Measurements from ENCODE around the gene CLEC4A. TPM values are rescaled to one million over a fixed set of nuclear protein-coding genes. Genes with fewer than 3 reads are reported as not detected.
"Not testable (repeated sequence)": the region's sequence is repeated elsewhere in the genome, so short reads cannot be mapped to it uniquely, and the experiment has no call there.

Gene CLEC4A
- 1.4 TPM for polyA plus RNA-seq (2013, experiment 1 of 4)
- 0.59 TPM for polyA plus RNA-seq (2013, experiment 2 of 4)
- not detected for polyA plus RNA-seq (2013, experiment 3 of 4)
- 0.45 TPM for polyA plus RNA-seq (2013, experiment 4 of 4)

- H3K4me3 ChIP-seq (ENCODE audit: insufficient read depth, low read depth, low read length) = no peak within 1 kb of the TSS
- no peaks in the 10 kb centered on the region for H3K9me3 ChIP-seq (ENCODE audit: control insufficient read depth, low read length)
- H3K27me3 ChIP-seq (ENCODE audit: control insufficient read depth, insufficient read depth, low read length, poor library complexity, severe bottlenecking) = no peaks in the 10 kb centered on the region
- H3K4me1 ChIP-seq (ENCODE audit: control insufficient read depth, insufficient read depth, low read length) = no peaks in the 10 kb centered on the region
- H3K36me3 ChIP-seq (ENCODE audit: control insufficient read depth, insufficient read depth, low read length) = no peaks in the 10 kb centered on the region
- no peak within 1 kb of the TSS for H3K27ac ChIP-seq (ENCODE audit: insufficient read depth, low read depth, low read length, poor library complexity, severe bottlenecking)
- 90 to 96% methylated on average over 5 of the region's 5 CpGs for WGBS, 2 experiments
These were observed at the start of gene CLEC4A for GRCh38 chr12:8123124-8123912. TSS of gene CLEC4A (plus strand) at chr12:8123617. CDS start at chr12:8123879, 262 bp downstream.

GRCh38 chr12:8075935-8076334 lies 47.5 kb upstream of the CLEC4A start:
- Histone ChIP-seq H3K9me3 (ENCODE audit: control insufficient read depth, low read length) (no peaks in the 10 kb centered on the region), H3K36me3 (ENCODE audit: control insufficient read depth, insufficient read depth, low read length) (no peaks in the 10 kb centered on the region), H3K27me3 (ENCODE audit: control insufficient read depth, insufficient read depth, low read length, poor library complexity, severe bottlenecking) (no peaks in the 10 kb centered on the region), H3K27ac (ENCODE audit: insufficient read depth, low read depth, low read length, poor library complexity, severe bottlenecking) (no peak overlapping the region), H3K4me3 (ENCODE audit: insufficient read depth, low read depth, low read length) (no peak overlapping the region), H3K4me1 (ENCODE audit: control insufficient read depth, insufficient read depth, low read length) (no peaks in the 10 kb centered on the region)
- WGBS, 2 experiments = 85 to 100% methylated on average over 1 to 3 of the region's 6 CpGs

- WGBS, 2 experiments = 88 to 98% methylated on average over 4 of the region's 4 CpGs
- H3K9me3 ChIP-seq (ENCODE audit: control insufficient read depth, low read length) = no peaks in the 10 kb centered on the region
- H3K4me3 ChIP-seq (ENCODE audit: insufficient read depth, low read depth, low read length) = no peak overlapping the region
- H3K36me3 ChIP-seq (ENCODE audit: control insufficient read depth, insufficient read depth, low read length) = no peaks in the 10 kb centered on the region
- H3K27ac ChIP-seq (ENCODE audit: insufficient read depth, low read depth, low read length, poor library complexity, severe bottlenecking) = no peak overlapping the region
- no peaks in the 10 kb centered on the region for H3K27me3 ChIP-seq (ENCODE audit: control insufficient read depth, insufficient read depth, low read length, poor library complexity, severe bottlenecking)
- no peaks in the 10 kb centered on the region for H3K4me1 ChIP-seq (ENCODE audit: control insufficient read depth, insufficient read depth, low read length)
These were observed 47.1 kb upstream of the CLEC4A start for GRCh38 chr12:8076366-8076765.

- Histone ChIP-seq H3K27me3 (ENCODE audit: control insufficient read depth, insufficient read depth, low read length, poor library complexity, severe bottlenecking) (no peaks in the 10 kb centered on the region), H3K36me3 (ENCODE audit: control insufficient read depth, insufficient read depth, low read length) (no peaks in the 10 kb centered on the region), H3K9me3 (ENCODE audit: control insufficient read depth, low read length) (no peaks in the 10 kb centered on the region), H3K27ac (ENCODE audit: insufficient read depth, low read depth, low read length, poor library complexity, severe bottlenecking) (no peak overlapping the region), H3K4me1 (ENCODE audit: control insufficient read depth, insufficient read depth, low read length) (no peaks in the 10 kb centered on the region), H3K4me3 (ENCODE audit: insufficient read depth, low read depth, low read length) (no peak overlapping the region)
- 65 to 83% methylated on average over 2 to 4 of the region's 4 CpGs for WGBS, 2 experiments
These were observed 46.2 kb upstream of the CLEC4A start for GRCh38 chr12:8077207-8077606.

GRCh38 chr12:8078398-8078797 lies 45.0 kb upstream of the CLEC4A start:
- Histone ChIP-seq H3K4me3 (ENCODE audit: insufficient read depth, low read depth, low read length) (no peak overlapping the region), H3K27ac (ENCODE audit: insufficient read depth, low read depth, low read length, poor library complexity, severe bottlenecking) (no peak overlapping the region), H3K27me3 (ENCODE audit: control insufficient read depth, insufficient read depth, low read length, poor library complexity, severe bottlenecking) (no peaks in the 10 kb centered on the region), H3K36me3 (ENCODE audit: control insufficient read depth, insufficient read depth, low read length) (no peaks in the 10 kb centered on the region), H3K4me1 (ENCODE audit: control insufficient read depth, insufficient read depth, low read length) (no peaks in the 10 kb centered on the region), H3K9me3 (ENCODE audit: control insufficient read depth, low read length) (no peaks in the 10 kb centered on the region)
- WGBS, 2 experiments = 78 to 80% methylated on average over 4 of the region's 4 CpGs

GRCh38 chr12:8078916-8079315 lies 44.5 kb upstream of the CLEC4A start:
- Histone ChIP-seq H3K9me3 (ENCODE audit: control insufficient read depth, low read length) (no peaks in the 10 kb centered on the region), H3K36me3 (ENCODE audit: control insufficient read depth, insufficient read depth, low read length) (no peaks in the 10 kb centered on the region), H3K27ac (ENCODE audit: insufficient read depth, low read depth, low read length, poor library complexity, severe bottlenecking) (no peak overlapping the region), H3K27me3 (ENCODE audit: control insufficient read depth, insufficient read depth, low read length, poor library complexity, severe bottlenecking) (no peaks in the 10 kb centered on the region), H3K4me1 (ENCODE audit: control insufficient read depth, insufficient read depth, low read length) (no peaks in the 10 kb centered on the region), H3K4me3 (ENCODE audit: insufficient read depth, low read depth, low read length) (no peak overlapping the region)
- 95 to 99% methylated on average over 2 of the region's 2 CpGs for WGBS, 2 experiments

GRCh38 chr12:8080120-8080519 lies 43.3 kb upstream of the CLEC4A start:
- no peak overlapping the region for H3K27ac ChIP-seq (ENCODE audit: insufficient read depth, low read depth, low read length, poor library complexity, severe bottlenecking)
- H3K4me1 ChIP-seq (ENCODE audit: control insufficient read depth, insufficient read depth, low read length) = no peaks in the 10 kb centered on the region
- H3K4me3 ChIP-seq (ENCODE audit: insufficient read depth, low read depth, low read length) = no peak overlapping the region
- no peaks in the 10 kb centered on the region for H3K27me3 ChIP-seq (ENCODE audit: control insufficient read depth, insufficient read depth, low read length, poor library complexity, severe bottlenecking)
- H3K36me3 ChIP-seq (ENCODE audit: control insufficient read depth, insufficient read depth, low read length) = no peaks in the 10 kb centered on the region
- H3K9me3 ChIP-seq (ENCODE audit: control insufficient read depth, low read length) = no peaks in the 10 kb centered on the region

- Histone ChIP-seq H3K36me3 (ENCODE audit: control insufficient read depth, insufficient read depth, low read length) (no peaks in the 10 kb centered on the region), H3K27ac (ENCODE audit: insufficient read depth, low read depth, low read length, poor library complexity, severe bottlenecking) (peak overlapping the region; percentile 87), H3K27me3 (ENCODE audit: control insufficient read depth, insufficient read depth, low read length, poor library complexity, severe bottlenecking) (no peaks in the 10 kb centered on the region), H3K9me3 (ENCODE audit: control insufficient read depth, low read length) (no peaks in the 10 kb centered on the region), H3K4me1 (ENCODE audit: control insufficient read depth, insufficient read depth, low read length) (no peaks in the 10 kb centered on the region), H3K4me3 (ENCODE audit: insufficient read depth, low read depth, low read length) (peak overlapping the region; percentile 60)
- WGBS, 2 experiments = 18 to 23% methylated on average over 15 of the region's 15 CpGs
These were observed 42.0 kb upstream of the CLEC4A start for GRCh38 chr12:8081251-8081920.

GRCh38 chr12:8082808-8083100 lies 40.7 kb upstream of the CLEC4A start:
- H3K4me1 ChIP-seq (ENCODE audit: control insufficient read depth, insufficient read depth, low read length) = no peaks in the 10 kb centered on the region
- no peaks in the 10 kb centered on the region for H3K9me3 ChIP-seq (ENCODE audit: control insufficient read depth, low read length)
- H3K27ac ChIP-seq (ENCODE audit: insufficient read depth, low read depth, low read length, poor library complexity, severe bottlenecking) = no peak overlapping the region
- no peaks in the 10 kb centered on the region for H3K27me3 ChIP-seq (ENCODE audit: control insufficient read depth, insufficient read depth, low read length, poor library complexity, severe bottlenecking)
- peak overlapping the region; percentile 60 for H3K4me3 ChIP-seq (ENCODE audit: insufficient read depth, low read depth, low read length)
- H3K36me3 ChIP-seq (ENCODE audit: control insufficient read depth, insufficient read depth, low read length) = no peaks in the 10 kb centered on the region
- WGBS, 2 experiments = 17 to 59% methylated on average over 1 to 4 of the region's 4 CpGs

GRCh38 chr12:8084351-8084750 lies 39.1 kb upstream of the CLEC4A start:
- WGBS, 2 experiments = 85 to 94% methylated on average over 2 to 3 of the region's 3 CpGs
- not testable (repeated sequence) for H3K36me3 ChIP-seq (ENCODE audit: control insufficient read depth, insufficient read depth, low read length); H3K4me1 ChIP-seq (ENCODE audit: control insufficient read depth, insufficient read depth, low read length); H3K27me3 ChIP-seq (ENCODE audit: control insufficient read depth, insufficient read depth, low read length, poor library complexity, severe bottlenecking); H3K9me3 ChIP-seq (ENCODE audit: control insufficient read depth, low read length); H3K27ac ChIP-seq (ENCODE audit: insufficient read depth, low read depth, low read length, poor library complexity, severe bottlenecking); H3K4me3 ChIP-seq (ENCODE audit: insufficient read depth, low read depth, low read length)

Measured in ectodermal cell (in vitro differentiated cells).